DOHH2 (cell line): ENCODE data around the gene MGLL.

Experiments
- H3F3A ChIP-seq: fragments of 200-600 bp; sonication (generic), shearing (Covaris generic); 2 replicates; pipeline ENCODE4 v1.6.0; 2016; ENCODE audit warnings: antibody characterized with exemption, mild to moderate bottlenecking; ENCODE audit not compliant: control insufficient read depth, insufficient read depth
- H3K27ac ChIP-seq: fragments of 200-600 bp; sonication (generic); 2 replicates; pipeline ENCODE4 v1.5.1; 2014; ENCODE audit warnings: low read depth, mild to moderate bottlenecking, low read length, moderate library complexity
- H3K27me3 ChIP-seq: fragments of 200-600 bp; sonication (generic); 2 replicates; pipeline ENCODE4 v1.6.1; 2014; ENCODE audit warnings: mild to moderate bottlenecking, low read length, mixed read lengths; ENCODE audit not compliant: control insufficient read depth
- H3K36me3 ChIP-seq: fragments of 200-600 bp; sonication (generic); 2 replicates; pipeline ENCODE4 v1.6.1; 2014; ENCODE audit warnings: mild to moderate bottlenecking, low read length, moderate library complexity, mixed read lengths; ENCODE audit not compliant: control insufficient read depth
- H3K4me1 ChIP-seq: fragments of 200-600 bp; sonication (generic); 2 replicates; pipeline ENCODE4 v1.6.1; 2014; ENCODE audit warnings: mild to moderate bottlenecking, low read length, mixed read lengths; ENCODE audit not compliant: control insufficient read depth
- H3K4me2 ChIP-seq: fragments of 200-600 bp; sonication (generic); 2 replicates; pipeline ENCODE4 v1.6.0; 2014; ENCODE audit warnings: mild to moderate bottlenecking, low read length, moderate library complexity
- H3K4me3 ChIP-seq: fragments of 200-600 bp; sonication (generic); 2 replicates; pipeline ENCODE4 v1.5.1; 2014; ENCODE audit warnings: mild to moderate bottlenecking, low read length, mixed read lengths
- H3K79me2 ChIP-seq: fragments of 200-600 bp; sonication (generic); 2 replicates; pipeline ENCODE4 v1.6.1; 2014; ENCODE audit warnings: mild to moderate bottlenecking, low read length, mixed read lengths; ENCODE audit not compliant: control insufficient read depth
- H3K9me2 ChIP-seq: fragments of 200-600 bp; sonication (generic); replicated peaks from 2 replicates; pipeline ENCODE4 v1.6.1; 2014; ENCODE audit warnings: mild to moderate bottlenecking, low read length, mixed read lengths; ENCODE audit not compliant: control insufficient read depth
- H3K9me3 ChIP-seq: fragments of 200-600 bp; sonication (generic); 2 replicates; pipeline ENCODE4 v1.6.1; 2014; ENCODE audit warnings: antibody characterized with exemption, low read length, mixed read lengths; ENCODE audit not compliant: control insufficient read depth, insufficient read depth
- H4K20me1 ChIP-seq: fragments of 200-600 bp; sonication (generic); 2 replicates; pipeline ENCODE4 v1.6.0; 2014; ENCODE audit warnings: low read depth, mild to moderate bottlenecking, antibody characterized with exemption, low read length, moderate library complexity; ENCODE audit not compliant: control insufficient read depth, insufficient read depth
- EZH2phosphoT487 ChIP-seq: fragments of 200-600 bp; sonication (generic); IDR thresholded peaks from 2 replicates; pipeline ENCODE4 v1.6.1; 2017; ENCODE audit warnings: borderline replicate concordance, mild to moderate bottlenecking, antibody characterized with exemption, low read length, moderate library complexity, mixed read lengths
- TF ChIP-seq, protein P1 (sequence below): fragments of 200-600 bp; sonication (generic); IDR thresholded peaks from one replicate; pipeline ENCODE4 v1.5.1; 2014; ENCODE audit warnings: antibody characterized with exemption, mild to moderate bottlenecking, low read depth, low read length; ENCODE audit not compliant: poor library complexity, severe bottlenecking

Gene MGLL

DNA sequence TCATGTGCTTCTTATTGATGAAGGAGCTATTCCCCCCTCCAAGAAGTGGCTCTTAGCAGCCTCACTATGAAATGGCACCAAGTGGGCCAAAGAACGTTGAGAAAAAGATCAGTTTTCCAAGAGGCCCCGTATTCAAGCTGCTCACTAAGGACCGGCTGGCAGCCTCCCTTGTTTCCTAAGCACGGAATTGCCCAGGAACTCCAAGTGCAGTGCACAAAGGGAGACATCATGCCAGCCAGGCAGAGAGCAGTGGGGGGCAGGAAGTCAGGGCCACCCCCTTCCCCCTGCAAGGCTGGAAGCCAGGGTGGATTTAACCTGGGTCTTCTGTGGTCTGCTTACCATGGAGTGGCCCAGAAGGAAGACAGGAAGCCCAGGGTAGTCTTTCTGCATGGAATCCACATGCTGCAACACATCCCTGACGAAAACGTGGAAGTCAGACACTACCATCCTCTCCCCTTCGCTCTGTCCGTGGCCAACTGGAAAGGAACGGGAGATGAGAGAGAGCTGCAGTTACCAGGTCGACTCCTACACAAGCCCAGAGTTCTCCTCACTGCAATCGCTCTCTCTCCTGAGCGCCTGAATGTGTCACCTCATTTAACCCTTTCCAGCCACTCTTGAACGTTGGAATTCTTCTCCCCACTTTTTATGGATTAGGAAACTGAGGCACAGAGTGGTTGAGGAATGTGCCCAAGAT is 100.1 kb downstream of the MGLL start:
- Histone ChIP-seq H3K4me3 (no peak overlapping the region), H3K27ac (no peak overlapping the region), H3K79me2 (no peaks in the 10 kb centered on the region), H3K27me3 (no peaks in the 10 kb centered on the region), H3K4me2 (no peak overlapping the region), H3K4me1 (no peaks in the 10 kb centered on the region), H3F3A (no peaks in the 10 kb centered on the region), H3K9me2 (no peaks in the 10 kb centered on the region), H3K9me3 (no peaks in the 10 kb centered on the region), H4K20me1 (no peaks in the 10 kb centered on the region), H3K36me3 (no peaks in the 10 kb centered on the region)
- TF ChIP-seq, protein P1, sequence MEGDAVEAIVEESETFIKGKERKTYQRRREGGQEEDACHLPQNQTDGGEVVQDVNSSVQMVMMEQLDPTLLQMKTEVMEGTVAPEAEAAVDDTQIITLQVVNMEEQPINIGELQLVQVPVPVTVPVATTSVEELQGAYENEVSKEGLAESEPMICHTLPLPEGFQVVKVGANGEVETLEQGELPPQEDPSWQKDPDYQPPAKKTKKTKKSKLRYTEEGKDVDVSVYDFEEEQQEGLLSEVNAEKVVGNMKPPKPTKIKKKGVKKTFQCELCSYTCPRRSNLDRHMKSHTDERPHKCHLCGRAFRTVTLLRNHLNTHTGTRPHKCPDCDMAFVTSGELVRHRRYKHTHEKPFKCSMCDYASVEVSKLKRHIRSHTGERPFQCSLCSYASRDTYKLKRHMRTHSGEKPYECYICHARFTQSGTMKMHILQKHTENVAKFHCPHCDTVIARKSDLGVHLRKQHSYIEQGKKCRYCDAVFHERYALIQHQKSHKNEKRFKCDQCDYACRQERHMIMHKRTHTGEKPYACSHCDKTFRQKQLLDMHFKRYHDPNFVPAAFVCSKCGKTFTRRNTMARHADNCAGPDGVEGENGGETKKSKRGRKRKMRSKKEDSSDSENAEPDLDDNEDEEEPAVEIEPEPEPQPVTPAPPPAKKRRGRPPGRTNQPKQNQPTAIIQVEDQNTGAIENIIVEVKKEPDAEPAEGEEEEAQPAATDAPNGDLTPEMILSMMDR: no peak
- no peak for TF ChIP-seq EZH2phosphoT487

DNA sequence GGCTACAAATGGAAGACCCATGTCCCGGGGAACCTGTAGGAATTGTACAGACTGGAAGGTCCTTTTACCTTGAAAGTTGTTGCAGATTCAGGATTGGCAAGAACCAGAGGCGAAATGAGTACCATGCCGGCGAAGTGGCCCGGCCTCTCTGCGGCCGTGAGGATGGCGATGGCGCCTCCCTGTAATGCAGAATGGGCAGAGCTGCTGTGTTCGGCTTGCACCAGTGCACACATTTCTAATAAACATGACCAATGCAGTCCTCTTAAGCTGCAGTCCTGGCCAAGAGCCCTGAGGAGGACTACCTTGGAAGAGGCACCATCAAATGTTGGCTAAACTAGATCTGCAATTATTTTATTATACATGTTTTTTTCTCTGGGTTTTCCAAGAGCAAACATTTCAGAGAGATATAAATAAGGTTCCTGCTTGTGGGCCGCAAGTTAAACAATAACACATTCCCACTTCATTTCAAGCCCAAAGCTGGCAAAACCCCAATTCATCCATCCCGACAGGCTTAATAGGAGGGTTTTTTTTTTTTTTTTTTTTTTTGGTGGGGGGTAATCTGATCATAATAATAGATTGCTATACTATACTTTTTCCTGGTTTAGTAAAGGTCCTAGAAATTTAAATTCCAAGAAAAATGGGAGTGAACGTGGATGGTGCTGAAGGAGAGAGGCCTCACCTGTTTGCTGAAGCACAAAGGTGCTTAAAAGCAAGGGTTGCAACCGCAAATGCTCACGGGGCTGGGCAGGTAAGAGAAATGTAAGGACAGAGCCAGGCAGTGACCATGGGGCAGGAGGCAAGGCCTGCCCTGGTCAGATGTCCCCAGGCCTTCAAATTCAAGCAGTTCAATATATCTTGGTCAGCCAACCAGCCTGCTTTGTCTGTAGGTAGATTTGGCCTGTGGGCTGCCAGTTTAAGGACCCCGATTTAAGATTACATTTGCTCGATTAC is 101.1 kb downstream of the MGLL start:
- TF ChIP-seq, protein P1: no peak
- no peak for TF ChIP-seq EZH2phosphoT487

DNA sequence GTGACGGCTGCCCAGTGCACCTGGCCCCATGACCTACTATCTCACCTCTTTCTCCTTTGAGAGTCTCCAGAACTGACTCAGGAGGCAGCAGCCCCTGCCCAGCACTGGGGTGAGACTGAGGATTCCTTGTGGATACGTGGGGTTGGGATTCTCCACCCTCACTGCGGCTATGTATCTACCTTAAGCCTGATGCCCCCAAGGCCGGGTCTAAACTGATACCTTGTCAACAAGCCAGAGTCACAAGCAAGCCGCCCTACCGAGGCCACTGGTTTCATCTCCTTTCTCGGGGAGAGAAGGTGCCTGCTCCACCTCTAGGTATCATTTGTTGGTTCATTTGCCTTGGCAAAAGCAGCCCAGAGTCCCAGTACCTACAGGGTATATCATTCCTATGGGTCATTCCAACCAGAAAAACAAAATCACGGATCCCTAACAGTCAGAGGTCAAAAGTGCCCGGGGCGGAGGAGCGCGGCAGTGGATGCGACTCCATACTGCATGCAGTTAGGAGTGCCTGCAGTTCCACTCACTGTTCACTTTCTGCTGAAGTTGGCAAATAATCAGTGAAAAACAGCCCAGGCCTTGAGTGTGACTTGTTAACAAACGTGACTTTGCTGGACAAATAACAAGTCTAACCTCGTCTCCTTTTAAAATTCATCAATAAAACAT is 102.0 kb downstream of the MGLL start:
- Histone ChIP-seq H3F3A (no peaks in the 10 kb centered on the region), H4K20me1 (no peaks in the 10 kb centered on the region), H3K4me1 (no peaks in the 10 kb centered on the region), H3K36me3 (no peaks in the 10 kb centered on the region), H3K27ac (no peak overlapping the region), H3K27me3 (no peaks in the 10 kb centered on the region; the same call in 1 of the 2 replicates), H3K79me2 (no peaks in the 10 kb centered on the region), H3K4me2 (no peak overlapping the region), H3K9me3 (no peaks in the 10 kb centered on the region), H3K4me3 (no peak overlapping the region), H3K9me2 (no peaks in the 10 kb centered on the region)
- TF ChIP-seq, protein P1: no peak
- TF ChIP-seq EZH2phosphoT487: no peak

More for the DNA sequence above, 101.1 kb downstream of the MGLL start:
- Histone ChIP-seq H3F3A (no peaks in the 10 kb centered on the region), H3K36me3 (no peaks in the 10 kb centered on the region), H3K79me2 (no peaks in the 10 kb centered on the region), H3K27ac (no peak overlapping the region), H3K27me3 (no peaks in the 10 kb centered on the region), H3K9me2 (no peaks in the 10 kb centered on the region), H3K4me1 (no peaks in the 10 kb centered on the region), H3K4me3 (no peak overlapping the region), H4K20me1 (no peaks in the 10 kb centered on the region), H3K9me3 (no peaks in the 10 kb centered on the region), H3K4me2 (no peak overlapping the region)
